Central memory CD8-positive, alpha-beta T cell (primary cell): ENCODE measurements around the gene RGMB.

Experiments used
- ATAC-seq: fragments of 150-1000 bp; cut with Tn5 transposase; replicated peaks from 2 replicates; pipeline ENCODE4 v1.10.0; 2022; ENCODE audit warnings: mild to moderate bottlenecking, moderate FRiP score, moderate number of reproducible peaks; ENCODE audit not compliant: poor library complexity, severe bottlenecking; ENCODE audit errors: extremely low read depth
- DNase-seq, 2 donors: peaks; one replicate each; pipeline ENCODE4 v3.0.0; 2021; ENCODE audit warnings: low spot score in 2 of 2
- H3K27ac Mint-ChIP-seq: one replicate; pipeline ENCODE4 v1.8.0; 2022; ENCODE audit warnings: low read depth, mild to moderate bottlenecking, moderate library complexity, mixed read lengths
- H3K27me3 Mint-ChIP-seq: one replicate; pipeline ENCODE4 v1.8.0; 2022; ENCODE audit warnings: mixed read lengths
- H3K36me3 Mint-ChIP-seq: one replicate; pipeline ENCODE4 v1.8.0; 2022; ENCODE audit warnings: mild to moderate bottlenecking, moderate library complexity, mixed read lengths; ENCODE audit not compliant: insufficient read depth
- H3K4me1 Mint-ChIP-seq: one replicate; pipeline ENCODE4 v1.8.0; 2022; ENCODE audit warnings: mixed read lengths
- H3K4me3 Mint-ChIP-seq: one replicate; pipeline ENCODE4 v1.8.0; 2022; ENCODE audit warnings: mild to moderate bottlenecking, moderate library complexity, mixed read lengths
- H3K9me3 Mint-ChIP-seq: one replicate; pipeline ENCODE4 v1.8.0; 2022; ENCODE audit warnings: mixed read lengths

The RGMB gene

GRCh38 chr5:98781520-98781919 is 8.1 kb downstream of the RGMB start:
- ATAC-seq (no peak), DNase-seq (no peak)
- Mint-ChIP-seq H3K27me3 (peaks cover 60% of the 10 kb centered on the region), H3K4me3 (no peak overlapping the region), H3K27ac (no peak overlapping the region), H3K9me3 (no peaks in the 10 kb centered on the region), H3K36me3 (no peaks in the 10 kb centered on the region), H3K4me1 (no peaks in the 10 kb centered on the region)

- H3K27ac Mint-ChIP-seq: no peak overlapping the region
- DNase-seq (no peak), ATAC-seq (no peak)
- H3K27me3 Mint-ChIP-seq: peaks cover 60% of the 10 kb centered on the region
- H3K9me3 Mint-ChIP-seq: no peaks in the 10 kb centered on the region
- H3K4me3 Mint-ChIP-seq: no peak overlapping the region
- no peaks in the 10 kb centered on the region for H3K36me3 Mint-ChIP-seq
- no peaks in the 10 kb centered on the region for H3K4me1 Mint-ChIP-seq
Measured at GRCh38 chr5:98781964-98782363, 8.5 kb downstream of the RGMB start.

- no peaks in the 10 kb centered on the region for H3K9me3 Mint-ChIP-seq
Measured at GRCh38 chr5:98783051-98783649, 9.7 kb downstream of the RGMB start.

GRCh38 chr5:98784411-98784810 is 10.9 kb downstream of the RGMB start:
- no peak for ATAC-seq
- Mint-ChIP-seq H3K36me3 (no peaks in the 10 kb centered on the region), H3K9me3 (no peaks in the 10 kb centered on the region), H3K4me1 (no peaks in the 10 kb centered on the region), H3K4me3 (no peak overlapping the region), H3K27ac (no peak overlapping the region), H3K27me3 (peaks cover 60% of the 10 kb centered on the region)
- no peak for DNase-seq

More at GRCh38 chr5:98783051-98783649, 9.7 kb downstream of the RGMB start:
- Mint-ChIP-seq H3K4me1 (no peaks in the 10 kb centered on the region), H3K27me3 (peaks cover 54% of the 10 kb centered on the region), H3K36me3 (no peaks in the 10 kb centered on the region), H3K4me3 (no peak overlapping the region), H3K27ac (no peak overlapping the region)
- no peak for ATAC-seq
- no peak for DNase-seq

GRCh38 chr5:98785244-98785643 is 11.8 kb downstream of the RGMB start:
- ATAC-seq (no peak), DNase-seq (no peak)
- Mint-ChIP-seq H3K27me3 (peaks cover 68% of the 10 kb centered on the region), H3K4me1 (no peaks in the 10 kb centered on the region), H3K9me3 (no peaks in the 10 kb centered on the region), H3K27ac (no peak overlapping the region), H3K36me3 (no peaks in the 10 kb centered on the region), H3K4me3 (no peak overlapping the region)

- no peak overlapping the region for H3K27ac Mint-ChIP-seq
Measured at GRCh38 chr5:98786191-98786853, 12.9 kb downstream of the RGMB start.

GRCh38 chr5:98787131-98787719 is 13.8 kb downstream of the RGMB start:
- peaks cover 82% of the 10 kb centered on the region for H3K27me3 Mint-ChIP-seq
- H3K4me3 Mint-ChIP-seq: no peak overlapping the region
- no peak overlapping the region for H3K27ac Mint-ChIP-seq
- ATAC-seq: no peak
- no peaks in the 10 kb centered on the region for H3K4me1 Mint-ChIP-seq
- no peaks in the 10 kb centered on the region for H3K36me3 Mint-ChIP-seq
- no peaks in the 10 kb centered on the region for H3K9me3 Mint-ChIP-seq
- no peak for DNase-seq

More at GRCh38 chr5:98786191-98786853, 12.9 kb downstream of the RGMB start:
- no peaks in the 10 kb centered on the region for H3K4me1 Mint-ChIP-seq
- DNase-seq: no peak
- H3K9me3 Mint-ChIP-seq: no peaks in the 10 kb centered on the region
- no peaks in the 10 kb centered on the region for H3K36me3 Mint-ChIP-seq
- H3K27me3 Mint-ChIP-seq: peaks cover 79% of the 10 kb centered on the region
- no peak overlapping the region for H3K4me3 Mint-ChIP-seq
- ATAC-seq: no peak

- Mint-ChIP-seq H3K9me3 (no peaks in the 10 kb centered on the region), H3K27ac (no peak overlapping the region), H3K27me3 (peaks cover 69% of the 10 kb centered on the region), H3K4me1 (no peaks in the 10 kb centered on the region), H3K4me3 (no peak overlapping the region), H3K36me3 (no peaks in the 10 kb centered on the region)
- DNase-seq (no peak), ATAC-seq (no peak)
Measured at GRCh38 chr5:98789029-98789428, 15.6 kb downstream of the RGMB start.

- peaks cover 49% of the 10 kb centered on the region for H3K27me3 Mint-ChIP-seq
- DNase-seq (no peak), ATAC-seq (no peak)
- H3K36me3 Mint-ChIP-seq: no peaks in the 10 kb centered on the region
- no peaks in the 10 kb centered on the region for H3K4me1 Mint-ChIP-seq
- no peak overlapping the region for H3K4me3 Mint-ChIP-seq
- H3K27ac Mint-ChIP-seq: no peak overlapping the region
- H3K9me3 Mint-ChIP-seq: no peaks in the 10 kb centered on the region
Measured at GRCh38 chr5:98791001-98791519, 17.6 kb downstream of the RGMB start.

GRCh38 chr5:98791898-98792580 is 18.6 kb downstream of the RGMB start:
- H3K4me3 Mint-ChIP-seq: no peak overlapping the region
- peaks cover 40% of the 10 kb centered on the region for H3K27me3 Mint-ChIP-seq
- DNase-seq: no peak
- no peaks in the 10 kb centered on the region for H3K4me1 Mint-ChIP-seq
- H3K9me3 Mint-ChIP-seq: no peaks in the 10 kb centered on the region
- H3K36me3 Mint-ChIP-seq: no peaks in the 10 kb centered on the region
- ATAC-seq: no peak
- H3K27ac Mint-ChIP-seq: no peak overlapping the region

- no peaks in the 10 kb centered on the region for H3K4me1 Mint-ChIP-seq
Measured at GRCh38 chr5:98793223-98793622, 19.8 kb downstream of the RGMB start.

GRCh38 chr5:98794001-98794400 is 20.5 kb downstream of the RGMB start:
- H3K27ac Mint-ChIP-seq: no peak overlapping the region
- no peaks in the 10 kb centered on the region for H3K9me3 Mint-ChIP-seq
- H3K36me3 Mint-ChIP-seq: no peaks in the 10 kb centered on the region
- no peak for ATAC-seq
- H3K27me3 Mint-ChIP-seq: peaks cover 27% of the 10 kb centered on the region
- no peak for DNase-seq
- H3K4me1 Mint-ChIP-seq: no peaks in the 10 kb centered on the region
- no peak overlapping the region for H3K4me3 Mint-ChIP-seq

More at GRCh38 chr5:98793223-98793622, 19.8 kb downstream of the RGMB start:
- Mint-ChIP-seq H3K9me3 (no peaks in the 10 kb centered on the region), H3K27me3 (peaks cover 34% of the 10 kb centered on the region), H3K4me3 (no peak overlapping the region), H3K36me3 (no peaks in the 10 kb centered on the region), H3K27ac (no peak overlapping the region)
- ATAC-seq: no peak
- no peak for DNase-seq
